GM21576 (cell line): Measurements from ENCODE around the gene TMEM165.

Experiments
- ATAC-seq: cut with Tn5 transposase; IDR thresholded peaks from one replicate; pipeline ENCODE4 v1.9.1; 2021; ENCODE audit warnings: mild to moderate bottlenecking, moderate library complexity; ENCODE audit not compliant: unreplicated experiment

Gene TMEM165

DNA sequence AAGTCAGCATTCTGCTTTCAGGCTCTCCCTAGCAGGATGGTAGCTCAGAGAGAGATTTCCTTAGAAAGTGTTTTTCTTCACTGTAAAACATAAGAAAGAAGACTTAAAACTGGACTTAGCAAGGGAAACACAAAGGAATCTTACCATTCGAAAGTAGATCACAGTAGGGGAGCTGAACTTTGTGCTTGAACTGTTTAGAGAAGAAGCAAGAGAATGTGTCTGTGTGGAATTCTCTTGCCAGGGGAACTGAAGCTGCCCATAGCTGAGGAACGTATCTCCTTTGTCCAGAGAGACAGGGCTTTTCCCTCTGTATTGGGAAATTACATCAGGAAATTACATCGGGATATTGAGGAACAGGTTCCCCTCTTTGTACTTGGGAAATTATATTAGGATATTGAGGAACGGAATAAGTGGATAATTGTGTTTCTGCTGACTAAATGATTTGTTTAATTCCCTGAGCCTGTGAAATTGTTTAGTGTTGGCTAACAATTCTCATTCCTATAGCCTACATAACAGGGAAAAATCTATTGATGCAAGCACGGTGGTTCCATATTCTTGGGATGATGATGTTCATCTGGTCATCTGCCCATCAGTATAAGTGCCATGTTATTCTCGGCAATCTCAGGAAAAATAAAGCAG is 28.6 kb upstream of the TMEM165 start:
- no peak for ATAC-seq

DNA sequence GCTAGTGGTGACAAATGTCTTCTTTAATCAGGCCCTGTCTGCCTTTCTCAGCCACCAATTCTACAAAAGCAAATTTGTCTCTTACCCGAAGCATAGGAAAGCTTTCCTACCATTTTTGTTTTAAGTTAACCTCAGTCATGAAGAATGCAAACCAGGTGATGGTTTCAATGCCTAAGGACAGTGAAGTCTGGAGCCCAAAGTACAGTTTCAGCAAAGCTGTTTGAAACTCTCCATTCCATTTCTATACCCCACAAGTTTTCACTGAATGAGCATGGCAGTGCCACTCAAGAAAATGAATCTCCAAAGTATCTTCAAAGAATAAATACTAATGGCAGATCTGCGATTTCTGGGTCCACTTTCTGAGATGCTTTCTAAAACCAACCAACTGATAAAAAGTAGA is 25.8 kb upstream of the TMEM165 start:
- no peak for ATAC-seq

DNA sequence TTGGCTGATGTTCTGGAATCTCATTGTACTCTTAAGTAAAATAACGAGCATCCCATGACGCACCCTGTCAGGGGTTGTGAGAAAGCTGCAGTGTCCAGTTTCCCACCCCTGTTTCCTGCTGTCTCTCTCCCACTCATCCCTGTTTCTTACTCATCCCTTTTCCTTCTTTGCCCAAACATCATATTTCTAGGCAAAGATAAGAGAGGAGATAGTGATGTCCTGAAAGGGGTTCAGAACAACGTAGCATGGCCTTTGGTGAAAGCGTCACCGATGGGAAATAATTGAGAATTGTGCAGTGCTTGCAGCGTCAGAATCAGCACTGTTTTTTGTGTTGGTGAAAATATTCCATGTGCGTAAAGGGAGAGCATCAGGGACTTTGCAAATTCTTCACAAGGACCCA is 23.5 kb upstream of the TMEM165 start:
- no peak for ATAC-seq

DNA sequence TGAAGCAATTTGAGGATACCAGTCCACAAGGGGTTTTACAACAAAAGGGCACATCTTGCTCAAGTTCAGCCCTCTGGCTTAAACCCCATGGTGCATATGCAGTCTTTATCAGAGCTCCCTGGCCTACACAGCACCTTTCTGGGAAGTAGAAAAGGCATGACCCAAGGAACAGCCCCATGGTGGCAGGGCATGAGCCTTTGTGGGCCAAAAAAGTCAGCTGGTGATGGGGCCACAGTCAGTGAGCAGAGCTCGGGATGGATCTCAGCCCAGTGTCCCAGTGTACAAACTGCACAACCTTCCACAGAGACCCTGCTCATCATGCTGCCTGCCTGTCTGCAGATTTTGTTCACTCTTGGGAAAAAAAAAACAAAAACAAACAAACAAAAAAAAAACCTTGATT is 22.3 kb upstream of the TMEM165 start:
- ATAC-seq, result no peak

DNA sequence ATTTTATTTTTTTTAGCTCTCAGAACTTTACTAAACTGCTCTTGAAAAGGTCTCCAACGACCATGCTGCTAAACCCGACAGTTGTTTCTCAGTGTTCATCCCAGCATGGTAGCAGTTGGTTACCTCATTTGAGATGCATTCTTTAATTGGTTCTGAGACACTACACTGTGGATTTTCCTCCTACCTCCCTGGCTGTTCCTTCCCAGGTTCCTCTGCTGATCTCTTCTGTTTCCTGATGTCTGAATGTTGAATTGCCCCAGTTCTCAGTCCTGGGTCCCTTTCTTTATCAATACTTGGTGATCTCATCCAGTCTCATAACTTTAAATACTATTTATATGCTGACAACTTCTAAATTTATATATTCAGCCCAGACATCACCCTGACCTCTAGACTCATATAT is 19.1 kb upstream of the TMEM165 start:
- no peak for ATAC-seq

DNA sequence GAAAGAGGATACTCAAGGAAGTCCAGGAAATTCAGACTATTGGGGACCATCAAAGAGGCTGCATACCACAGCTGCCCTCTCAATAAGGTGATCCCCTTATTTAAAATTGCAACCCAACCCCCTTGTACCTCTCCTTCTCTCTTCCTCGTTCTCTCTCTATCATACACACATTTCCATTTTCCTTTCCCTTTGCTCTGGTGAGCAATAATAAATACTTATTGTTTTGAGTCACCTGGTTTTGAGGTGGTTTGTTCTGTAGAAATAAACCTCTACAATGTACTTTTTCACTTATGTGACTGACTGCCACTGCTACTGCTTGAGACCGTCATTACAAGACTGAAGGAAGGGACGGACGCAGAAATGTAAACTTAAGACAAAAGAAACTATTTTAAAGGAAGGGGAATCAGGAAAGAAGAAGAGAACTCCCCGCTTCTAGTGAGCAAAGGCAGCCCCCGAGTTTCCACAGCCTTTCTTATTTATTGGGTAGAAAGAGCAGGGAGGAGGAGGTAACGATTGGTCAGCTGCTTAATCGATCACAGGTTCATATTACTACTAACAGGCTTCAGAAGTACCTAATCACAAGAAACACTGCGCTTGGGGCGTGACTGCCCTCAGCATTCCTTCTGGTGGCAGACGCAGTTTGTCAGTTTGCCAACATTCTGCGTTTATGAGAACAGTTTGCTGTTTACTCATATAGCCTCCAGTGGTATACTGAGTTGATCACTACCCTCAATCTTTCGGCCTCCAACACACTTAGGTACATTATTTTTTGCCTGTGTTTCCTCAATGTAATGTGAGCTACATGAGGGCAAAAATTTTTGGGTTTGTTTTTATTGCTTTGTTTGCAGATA is 16.9 kb upstream of the TMEM165 start:
- ATAC-seq, result no peak

DNA sequence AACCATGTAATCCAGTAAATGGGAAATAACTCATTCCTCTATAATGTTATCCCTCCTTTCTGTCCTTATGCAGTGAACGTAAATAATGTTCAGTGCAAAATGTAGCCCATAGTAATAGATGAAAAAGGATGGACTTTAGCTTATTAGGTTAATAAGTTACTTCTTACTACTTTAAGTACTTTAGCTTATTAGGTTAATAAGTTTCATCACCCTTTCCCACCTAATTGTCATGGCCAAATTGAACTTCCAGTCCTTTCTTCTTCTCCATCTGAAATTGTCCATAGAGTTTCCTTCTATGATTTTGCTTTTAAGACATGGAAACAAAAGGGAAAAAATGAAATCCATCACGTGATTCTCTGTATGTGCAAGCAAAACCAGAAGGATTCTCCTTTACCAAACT is 15.2 kb upstream of the TMEM165 start:
- ATAC-seq, result no peak

DNA sequence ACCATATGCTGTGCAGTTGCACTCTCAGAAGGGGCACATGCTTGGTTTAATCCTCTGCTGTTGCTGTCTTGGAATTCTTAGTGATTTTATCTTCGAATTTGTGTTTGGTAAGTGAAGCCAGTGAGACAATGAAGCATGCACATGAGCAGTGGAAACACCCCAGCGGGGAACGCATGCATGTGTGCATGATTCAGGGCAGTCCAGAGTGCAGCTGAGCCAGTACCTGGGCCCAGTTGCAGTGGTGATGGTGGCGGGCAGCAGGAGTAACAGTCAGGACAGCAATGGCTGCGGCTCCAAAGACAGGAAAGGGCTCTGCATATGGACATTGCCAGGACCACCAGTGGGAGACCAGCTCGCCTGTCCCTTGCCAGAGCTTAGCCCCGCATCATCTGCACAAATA is 14.3 kb upstream of the TMEM165 start:
- no peak for ATAC-seq

DNA sequence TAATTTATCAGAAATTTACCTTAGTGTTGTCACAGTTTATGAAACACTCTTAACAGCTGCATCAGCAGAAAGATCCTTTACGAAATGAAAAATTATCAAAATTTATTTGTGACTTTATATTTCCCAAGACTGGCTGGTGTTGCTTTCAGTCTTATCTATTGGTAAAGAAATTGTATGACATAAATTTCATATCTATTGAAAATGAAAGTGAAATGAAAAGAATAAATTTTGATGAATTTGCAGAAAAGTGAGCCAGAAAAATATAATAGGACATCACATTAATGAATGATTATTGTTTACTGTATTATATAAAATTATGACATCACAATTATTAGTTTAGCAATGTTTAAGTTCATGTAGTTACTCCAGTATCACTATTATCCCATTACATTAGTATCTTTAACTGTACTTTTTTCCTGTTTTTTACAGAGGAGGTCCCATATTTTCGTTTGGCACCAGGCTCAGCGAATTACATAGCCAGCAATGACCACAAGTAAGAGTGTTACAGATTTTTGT is 13.2 kb upstream of the TMEM165 start:
- ATAC-seq, result no peak

DNA sequence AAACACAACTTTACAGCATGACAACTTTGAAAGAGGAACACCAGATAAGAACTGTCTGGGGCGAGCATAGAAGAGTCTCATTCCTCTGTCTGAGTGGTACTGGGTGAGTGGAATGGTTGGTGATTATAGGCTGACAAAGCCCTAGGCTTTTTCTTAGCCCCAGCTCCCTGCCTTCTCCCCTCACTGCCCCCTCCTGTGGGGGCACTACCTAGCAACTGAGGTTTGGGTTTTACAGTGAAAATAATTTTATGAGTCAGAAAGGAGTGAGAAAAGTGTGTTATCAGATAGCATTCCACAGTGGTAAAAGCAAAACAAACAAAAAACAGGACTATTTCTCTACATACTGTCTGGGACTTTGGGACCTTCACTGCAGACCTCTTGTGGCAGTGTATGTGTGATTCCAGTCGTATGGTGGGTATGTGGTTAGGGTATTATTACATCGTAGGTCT is 10.5 kb upstream of the TMEM165 start:
- no peak for ATAC-seq

DNA sequence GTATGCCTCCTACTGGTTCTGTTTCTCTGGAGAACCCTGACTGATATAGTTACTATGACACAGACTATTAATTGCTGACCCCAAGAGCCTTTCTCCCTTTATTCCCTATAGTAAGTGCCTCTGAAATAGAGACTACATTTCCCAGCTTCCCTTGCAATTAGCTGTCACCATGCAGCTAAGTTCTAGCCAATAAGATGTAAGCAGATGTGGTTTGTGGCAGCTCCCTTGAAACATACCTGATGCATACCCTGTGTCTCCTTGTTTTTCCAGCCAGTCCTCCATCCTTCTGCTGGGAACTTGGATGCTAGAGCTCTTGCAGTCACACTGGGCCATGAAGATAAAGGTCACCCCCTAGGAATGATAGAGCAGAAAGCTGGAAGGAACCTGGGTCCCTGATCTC is 9.7 kb upstream of the TMEM165 start:
- peak; percentile 75 for ATAC-seq

DNA sequence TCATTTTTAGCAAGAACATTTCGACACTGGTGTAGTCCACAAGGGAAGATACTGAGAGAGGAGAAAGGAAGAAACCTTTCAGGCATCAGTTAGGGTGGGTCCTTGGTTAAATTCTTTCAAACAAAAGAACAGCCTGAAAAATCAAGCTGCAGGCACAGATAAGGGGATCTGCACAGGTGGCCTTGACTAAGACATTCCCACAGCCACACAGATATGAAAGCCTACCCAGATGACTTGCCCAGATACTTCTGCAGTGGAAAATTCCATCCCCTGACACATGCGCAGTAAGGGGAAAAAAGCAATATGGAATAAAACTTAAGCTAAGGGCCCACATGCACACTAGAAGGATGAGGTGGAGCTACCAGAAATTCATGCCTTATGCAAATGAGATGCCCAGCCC is 8.9 kb upstream of the TMEM165 start:
- no peak for ATAC-seq

DNA sequence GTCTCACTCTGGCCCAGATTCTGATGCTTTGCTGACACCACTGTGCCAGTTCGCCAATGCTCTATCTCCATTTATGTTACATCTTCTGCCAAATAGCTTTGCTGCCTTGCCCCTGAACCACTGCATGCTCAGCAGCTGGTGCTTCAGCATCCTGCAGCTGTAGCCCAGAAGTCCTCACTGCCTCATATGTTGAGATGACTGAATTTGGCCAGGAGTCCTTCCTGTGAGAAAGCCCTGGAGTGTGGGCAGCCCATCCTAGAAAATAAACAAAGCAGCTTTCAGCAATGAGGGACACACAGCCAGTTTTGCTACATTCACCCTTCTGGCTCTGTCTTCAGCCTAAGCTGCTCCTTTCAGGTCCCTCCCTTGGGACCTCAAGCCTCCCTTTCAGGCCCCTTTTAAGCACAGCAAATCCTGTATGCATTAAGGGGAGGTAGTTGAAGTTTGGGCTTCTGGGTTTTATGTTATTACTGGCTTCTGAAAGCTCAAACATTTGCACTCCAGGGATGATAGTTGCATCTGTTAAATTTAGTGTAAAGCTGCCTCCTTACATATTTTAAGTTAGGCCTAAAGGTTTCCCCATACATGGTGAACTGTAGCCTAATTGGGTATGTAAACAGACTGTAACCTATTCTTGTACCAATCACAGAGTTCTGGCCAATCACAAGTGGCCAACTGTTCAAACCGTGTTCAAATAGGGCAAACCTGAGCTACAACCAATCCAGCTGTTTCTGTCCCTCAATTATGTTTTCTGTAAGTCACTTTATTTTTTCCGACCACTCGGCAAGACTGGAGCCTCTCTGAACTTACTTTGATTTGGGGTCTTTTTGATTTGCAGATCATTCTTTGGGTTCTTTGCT is 2.1 kb upstream of the TMEM165 start:
- no peak for ATAC-seq

DNA sequence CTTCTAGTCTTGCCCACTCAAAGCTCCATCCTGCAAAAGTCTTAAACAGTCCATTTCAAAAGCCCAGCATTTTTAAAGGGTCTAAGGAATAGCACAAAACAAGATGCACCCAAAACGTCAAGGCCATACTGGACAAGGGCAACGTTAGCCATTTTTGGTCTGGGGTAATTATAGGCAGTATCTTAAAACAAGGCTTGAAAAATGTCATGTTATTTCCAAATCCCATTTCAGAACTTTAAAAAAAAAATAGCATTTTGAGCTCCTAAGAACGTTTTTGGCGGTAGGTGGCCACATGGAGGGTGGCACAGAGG is 584 bp upstream of the TMEM165 start:
- no peak for ATAC-seq

DNA sequence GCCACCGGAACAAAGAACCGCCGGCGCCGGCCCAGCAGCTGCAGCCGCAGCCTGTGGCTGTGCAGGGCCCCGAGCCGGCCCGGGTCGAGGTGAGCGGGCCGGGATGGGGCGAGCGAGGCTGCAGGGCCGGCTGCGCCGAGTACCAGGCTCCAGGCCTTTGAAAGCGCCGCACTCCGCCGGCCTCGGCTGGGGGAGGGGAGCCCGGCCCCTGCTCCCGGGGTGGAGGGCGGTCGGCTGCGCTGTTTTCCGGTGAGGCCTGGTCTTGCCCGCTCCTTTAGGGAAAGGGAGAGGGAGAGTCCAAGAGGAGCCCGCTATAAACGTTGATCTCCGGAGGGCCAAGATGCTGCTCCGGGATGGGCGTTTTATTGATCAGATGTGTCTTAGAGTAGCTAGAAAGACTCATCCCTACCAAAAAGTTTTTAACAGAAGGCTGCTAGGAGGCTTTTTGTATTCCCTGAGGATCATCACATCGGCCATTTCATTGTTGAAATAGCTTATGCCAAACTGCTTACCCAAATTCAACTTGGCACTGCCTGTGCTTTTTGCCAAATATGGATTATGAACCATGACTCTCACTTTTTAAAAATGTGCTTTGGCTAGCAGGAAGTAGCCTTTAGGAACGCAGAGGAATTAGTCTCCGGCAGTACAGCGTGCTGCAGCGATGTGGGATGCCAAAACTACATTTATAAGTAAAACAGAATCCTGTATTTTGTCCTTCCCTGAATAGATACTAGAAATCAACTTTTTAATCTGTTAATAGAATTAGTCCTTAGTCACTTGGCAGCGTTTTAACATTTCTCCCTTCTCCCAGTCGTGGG is 760 bp downstream of the TMEM165 start:
- peak; percentile 19 for ATAC-seq

DNA sequence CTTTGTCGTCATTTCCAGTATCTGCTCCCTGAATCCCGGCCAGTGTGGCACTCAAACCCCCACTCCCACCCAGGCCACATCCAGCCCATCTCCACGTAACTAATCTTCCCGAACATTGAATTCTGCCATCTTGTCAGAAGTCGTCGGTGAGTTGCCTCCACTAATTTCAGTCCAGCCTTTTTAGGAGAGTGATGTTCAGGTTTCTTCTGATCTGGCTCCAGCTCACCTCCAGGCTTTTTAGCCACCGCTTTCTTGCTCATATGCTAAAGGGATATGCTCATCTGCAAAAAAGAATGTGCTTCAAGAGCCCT is 1.3 kb downstream of the TMEM165 start:
- ATAC-seq, result no peak

DNA sequence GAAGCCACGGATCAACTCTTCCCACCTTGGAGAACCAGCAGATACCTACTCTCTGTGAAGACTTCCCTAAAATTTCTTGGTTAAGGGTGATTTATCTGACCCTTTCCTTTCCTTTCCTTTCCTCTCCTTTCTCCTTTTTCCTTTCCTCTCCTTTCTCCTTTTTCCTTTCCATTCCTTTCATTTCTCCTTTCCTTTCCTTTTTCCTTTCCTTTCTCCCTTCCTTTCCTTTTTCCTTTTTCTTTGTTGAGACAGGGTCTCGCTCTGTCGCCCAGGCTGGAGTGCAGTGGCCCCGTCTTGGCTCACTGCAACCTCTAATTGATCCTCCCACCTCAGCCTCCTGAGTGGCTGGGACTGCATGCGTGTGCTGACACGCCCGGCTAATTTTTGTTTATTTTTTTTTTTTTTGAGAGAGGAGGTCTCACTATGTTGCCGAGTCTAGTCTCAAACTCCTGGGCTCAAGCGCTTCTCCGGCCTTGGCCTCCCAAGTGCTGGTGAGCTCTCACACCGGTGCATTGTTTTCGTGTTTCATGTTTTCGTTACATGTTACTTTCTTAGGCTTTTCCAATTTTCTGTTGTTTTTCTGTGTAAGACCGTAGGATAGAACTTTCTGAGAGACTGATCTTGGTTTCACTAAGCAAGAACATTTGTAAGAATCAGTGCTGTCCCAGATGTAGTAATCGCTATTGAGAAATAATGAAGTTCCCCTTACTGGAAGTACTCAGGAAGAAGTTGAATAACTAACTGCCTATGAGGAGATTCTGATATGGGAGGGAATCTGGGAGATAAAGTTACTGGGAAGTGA is 2.0 kb downstream of the TMEM165 start:
- ATAC-seq, result no peak

DNA sequence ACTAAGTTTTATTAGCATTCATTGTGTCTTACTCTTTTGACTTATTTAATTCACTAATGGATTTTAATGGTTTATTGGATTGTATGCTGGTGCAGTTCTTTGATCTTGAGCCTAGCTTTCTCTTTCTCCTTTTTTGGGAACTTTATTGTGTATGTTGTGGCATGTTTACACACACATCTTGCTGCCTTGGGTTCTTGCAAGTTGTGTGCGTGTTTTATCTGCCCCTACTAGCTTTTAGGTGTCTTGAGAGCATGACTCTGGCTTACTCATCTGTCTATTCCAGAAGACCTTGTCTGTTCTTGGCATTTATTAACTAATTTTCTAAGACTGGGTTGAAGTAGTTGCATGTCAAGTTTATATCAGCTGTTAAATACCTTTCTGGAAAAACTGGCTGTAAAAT is 2.7 kb downstream of the TMEM165 start:
- ATAC-seq, result no peak

DNA sequence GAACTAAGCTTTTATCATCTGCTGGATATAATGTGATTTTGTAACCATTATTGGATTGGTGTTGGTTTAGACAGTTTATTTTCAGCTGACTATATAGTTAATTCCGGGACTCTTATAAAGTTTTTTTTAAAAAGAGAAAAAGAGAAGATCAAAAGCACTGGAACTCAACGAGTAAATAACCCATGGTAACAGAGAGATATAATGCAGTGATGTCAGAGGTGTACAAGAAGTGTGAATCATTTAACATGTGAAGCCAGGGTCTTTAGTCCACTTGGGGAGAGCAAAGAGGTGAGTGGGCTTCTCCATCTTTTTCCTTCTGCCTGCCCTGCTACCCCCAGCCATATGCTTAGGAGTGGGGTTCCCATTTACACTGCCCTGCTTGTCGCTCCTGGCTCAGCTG is 3.2 kb downstream of the TMEM165 start:
- no peak for ATAC-seq

DNA sequence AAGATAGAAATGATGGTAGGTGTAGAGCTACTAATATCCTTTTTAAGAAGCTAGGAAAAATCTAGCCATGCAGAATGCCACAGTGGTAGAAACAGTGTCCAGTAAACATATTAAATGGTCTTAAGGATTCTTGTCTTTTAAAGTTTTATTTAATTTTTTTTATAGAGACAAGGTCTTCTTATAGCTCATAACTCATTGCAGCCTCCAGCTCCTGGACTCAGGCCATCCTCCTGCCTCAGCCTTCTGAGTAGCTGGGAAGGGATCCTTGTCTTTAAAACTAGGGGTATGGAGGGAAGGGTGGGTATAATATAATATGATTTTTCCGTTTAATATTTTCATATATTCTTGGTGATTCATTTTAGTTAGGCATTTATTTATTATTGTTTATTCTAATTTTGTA is 3.8 kb downstream of the TMEM165 start:
- ATAC-seq, result no peak
